ENCODE data around the gene COL15A1.
A peak's percentile ranks its signal among the peaks of the same experiment; 100 is the strongest.
"Not testable (repeated sequence)": the region's sequence is repeated elsewhere in the genome, so short reads cannot be mapped to it uniquely, and the experiment has no call there.

The COL15A1 gene

GRCh38 chr9:99004115-99004514 is 60.4 kb downstream of the COL15A1 start:
- peaks cover 0 to 18% (median 15%) of the 10 kb centered on the region in 5 donors for H3K4me1 ChIP-seq (ENCODE audit: control insufficient read depth in 5 of 5, insufficient read depth in 5 of 5, low read length in 5 of 5)
- H3K36me3 ChIP-seq (ENCODE audit: control insufficient read depth in 5 of 5, insufficient read depth in 5 of 5, low read length in 5 of 5) = peaks cover 18 to 75% (median 71%) of the 10 kb centered on the region in 5 donors
- peak overlapping the region; percentile 44 for H3K27ac ChIP-seq (ENCODE audit: low read depth, low read length)
- no peak overlapping the region for H3K9ac ChIP-seq (ENCODE audit: low read length in 5 of 5)
- no peaks in the 10 kb centered on the region for H3K9me3 ChIP-seq (ENCODE audit: control insufficient read depth in 5 of 5, low read length in 5 of 5)
- H3K4me3 ChIP-seq (ENCODE audit: low read depth in 1 of 5, low read length in 5 of 5) = no peak overlapping the region
- no peaks in the 10 kb centered on the region for H3K27me3 ChIP-seq (ENCODE audit: control insufficient read depth in 5 of 5, insufficient read depth in 4 of 5, low read length in 5 of 5)

DNA sequence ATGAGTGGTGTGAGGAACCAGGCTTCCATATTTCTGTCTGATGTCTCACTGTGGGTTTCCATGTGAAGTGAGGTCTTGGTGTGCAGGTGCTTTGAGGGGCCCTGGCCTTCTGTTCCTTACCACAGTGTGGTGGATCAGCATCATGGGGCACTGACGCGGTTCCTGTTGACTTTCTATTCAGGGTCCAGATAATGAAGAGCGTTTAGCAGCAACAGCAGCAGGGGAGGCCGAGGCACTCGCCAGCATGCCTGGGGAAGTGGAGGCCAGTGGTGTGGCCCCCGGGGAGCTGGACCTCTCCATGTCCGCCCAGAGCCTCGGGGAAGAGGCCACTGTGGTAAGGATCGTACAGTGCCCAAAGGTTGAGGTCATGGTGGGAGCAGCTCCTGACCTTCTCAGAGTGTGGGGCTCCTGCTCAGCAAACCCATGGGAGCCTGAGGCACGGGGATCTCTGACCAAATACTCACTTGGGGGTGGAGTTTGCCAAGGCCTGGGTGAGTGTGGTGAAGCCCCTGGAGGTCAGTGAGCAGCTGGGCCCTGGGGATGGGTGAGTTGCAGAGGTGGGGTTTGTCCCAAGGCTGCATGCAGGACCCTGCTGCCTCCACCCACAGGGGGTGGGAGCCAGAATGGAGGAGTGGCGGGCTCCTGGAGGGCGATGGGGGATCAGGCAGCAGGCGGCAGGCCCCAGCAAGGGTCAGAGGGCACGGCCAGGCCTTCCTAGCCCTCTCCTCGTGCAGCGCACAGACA is 61.2 kb downstream of the COL15A1 start:
- no peak overlapping the region for H3K27ac ChIP-seq (ENCODE audit: low read depth, low read length)
- H3K27me3 ChIP-seq (ENCODE audit: control insufficient read depth in 5 of 5, insufficient read depth in 4 of 5, low read length in 5 of 5) = no peaks in the 10 kb centered on the region
- no peak overlapping the region for H3K9ac ChIP-seq (ENCODE audit: low read length in 5 of 5)
- peaks cover 24 to 77% (median 72%) of the 10 kb centered on the region in 5 donors for H3K36me3 ChIP-seq (ENCODE audit: control insufficient read depth in 5 of 5, insufficient read depth in 5 of 5, low read length in 5 of 5)
- H3K4me1 ChIP-seq (ENCODE audit: control insufficient read depth in 5 of 5, insufficient read depth in 5 of 5, low read length in 5 of 5) = peaks cover 0 to 12% (median 10%) of the 10 kb centered on the region in 5 donors
- no peaks in the 10 kb centered on the region for H3K9me3 ChIP-seq (ENCODE audit: control insufficient read depth in 5 of 5, low read length in 5 of 5)
- no peak overlapping the region for H3K4me3 ChIP-seq (ENCODE audit: low read depth in 1 of 5, low read length in 5 of 5)

DNA sequence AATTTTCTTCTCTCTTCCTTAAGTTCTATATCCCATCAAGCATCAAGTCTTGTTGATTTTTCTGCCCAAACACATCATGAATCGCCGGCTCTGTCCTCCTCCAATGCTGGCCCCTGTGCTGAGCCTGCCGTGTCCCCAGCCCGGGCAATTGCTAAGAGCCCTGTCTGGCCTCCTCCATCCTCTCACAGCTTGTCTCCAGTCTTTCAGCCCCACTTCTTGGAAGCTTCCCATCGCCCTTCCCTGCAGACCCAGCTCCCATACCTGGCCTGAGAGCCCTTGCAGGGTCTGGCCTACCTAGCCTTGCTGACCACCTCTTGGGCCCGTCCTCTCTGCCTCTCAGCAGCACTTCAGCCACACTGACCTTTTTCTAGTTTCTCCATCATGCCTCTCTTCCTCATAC is 61.9 kb downstream of the COL15A1 start:
- Histone ChIP-seq H3K9me3 (ENCODE audit: control insufficient read depth in 5 of 5, low read length in 5 of 5) (peaks cover 0 to 4% (median 2%) of the 10 kb centered on the region in 5 donors), H3K27ac (ENCODE audit: low read depth, low read length) (no peak overlapping the region), H3K36me3 (ENCODE audit: control insufficient read depth in 5 of 5, insufficient read depth in 5 of 5, low read length in 5 of 5) (peaks cover 27 to 80% (median 74%) of the 10 kb centered on the region in 5 donors), H3K4me1 (ENCODE audit: control insufficient read depth in 5 of 5, insufficient read depth in 5 of 5, low read length in 5 of 5) (peaks cover 0 to 10% (median 8%) of the 10 kb centered on the region in 5 donors), H3K27me3 (ENCODE audit: control insufficient read depth in 5 of 5, insufficient read depth in 4 of 5, low read length in 5 of 5) (no peaks in the 10 kb centered on the region), H3K4me3 (ENCODE audit: low read depth in 1 of 5, low read length in 5 of 5) (no peak overlapping the region), H3K9ac (ENCODE audit: low read length in 5 of 5) (no peak overlapping the region)

DNA sequence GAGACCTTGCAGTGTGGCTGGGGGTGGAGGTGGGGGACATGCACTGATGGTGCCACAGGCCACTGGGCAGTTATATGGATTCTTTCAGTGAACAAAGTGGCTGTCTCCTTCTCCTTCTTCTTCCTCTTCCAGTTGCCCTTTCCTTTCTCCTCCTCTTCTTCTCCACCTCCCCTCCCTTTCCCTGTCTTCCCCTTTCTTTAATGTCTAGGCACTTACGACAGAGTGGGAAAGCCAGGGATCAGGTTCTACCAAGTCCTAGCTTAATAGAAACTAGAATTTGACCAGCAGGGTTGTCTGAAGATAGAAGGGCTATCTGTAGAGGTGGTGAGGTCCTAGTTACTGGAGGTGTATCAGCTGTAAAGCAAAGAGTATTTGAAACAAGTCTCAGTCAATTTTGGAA is 62.8 kb downstream of the COL15A1 start:
- H3K27me3 ChIP-seq (ENCODE audit: control insufficient read depth in 5 of 5, insufficient read depth in 4 of 5, low read length in 5 of 5) = no peaks in the 10 kb centered on the region
- no peak overlapping the region for H3K27ac ChIP-seq (ENCODE audit: low read depth, low read length)
- H3K36me3 ChIP-seq (ENCODE audit: control insufficient read depth in 5 of 5, insufficient read depth in 5 of 5, low read length in 5 of 5) = peaks cover 33 to 77% (median 67%) of the 10 kb centered on the region in 5 donors
- H3K4me1 ChIP-seq (ENCODE audit: control insufficient read depth in 5 of 5, insufficient read depth in 5 of 5, low read length in 5 of 5) = peaks cover 0 to 5% (median 2%) of the 10 kb centered on the region in 5 donors
- H3K4me3 ChIP-seq (ENCODE audit: low read depth in 1 of 5, low read length in 5 of 5) = no peak overlapping the region
- H3K9ac ChIP-seq (ENCODE audit: low read length in 5 of 5) = peak overlapping the region in 1 of 5 donors; percentile 23
- peaks cover 0 to 7% (median 4%) of the 10 kb centered on the region in 5 donors for H3K9me3 ChIP-seq (ENCODE audit: control insufficient read depth in 5 of 5, low read length in 5 of 5)

GRCh38 chr9:99006979-99007378 is 63.3 kb downstream of the COL15A1 start:
- Histone ChIP-seq H3K4me1 (ENCODE audit: control insufficient read depth in 5 of 5, insufficient read depth in 5 of 5, low read length in 5 of 5) (peaks cover 0 to under 1% (median 0%) of the 10 kb centered on the region in 5 donors), H3K4me3 (ENCODE audit: low read depth in 1 of 5, low read length in 5 of 5) (no peak overlapping the region), H3K36me3 (ENCODE audit: control insufficient read depth in 5 of 5, insufficient read depth in 5 of 5, low read length in 5 of 5) (peaks cover 38 to 76% (median 64%) of the 10 kb centered on the region in 5 donors), H3K9ac (ENCODE audit: low read length in 5 of 5) (no peak overlapping the region), H3K9me3 (ENCODE audit: control insufficient read depth in 5 of 5, low read length in 5 of 5) (peaks cover 0 to 7% (median 4%) of the 10 kb centered on the region in 5 donors), H3K27ac (ENCODE audit: low read depth, low read length) (no peak overlapping the region), H3K27me3 (ENCODE audit: control insufficient read depth in 5 of 5, insufficient read depth in 4 of 5, low read length in 5 of 5) (no peaks in the 10 kb centered on the region)

GRCh38 chr9:99008203-99008602 is 64.5 kb downstream of the COL15A1 start:
- Histone ChIP-seq H3K27me3 (ENCODE audit: control insufficient read depth in 5 of 5, insufficient read depth in 4 of 5, low read length in 5 of 5) (no peaks in the 10 kb centered on the region), H3K4me3 (ENCODE audit: low read depth in 1 of 5, low read length in 5 of 5) (no peak overlapping the region), H3K36me3 (ENCODE audit: control insufficient read depth in 5 of 5, insufficient read depth in 5 of 5, low read length in 5 of 5) (peaks cover 43 to 70% (median 56%) of the 10 kb centered on the region in 5 donors)

DNA sequence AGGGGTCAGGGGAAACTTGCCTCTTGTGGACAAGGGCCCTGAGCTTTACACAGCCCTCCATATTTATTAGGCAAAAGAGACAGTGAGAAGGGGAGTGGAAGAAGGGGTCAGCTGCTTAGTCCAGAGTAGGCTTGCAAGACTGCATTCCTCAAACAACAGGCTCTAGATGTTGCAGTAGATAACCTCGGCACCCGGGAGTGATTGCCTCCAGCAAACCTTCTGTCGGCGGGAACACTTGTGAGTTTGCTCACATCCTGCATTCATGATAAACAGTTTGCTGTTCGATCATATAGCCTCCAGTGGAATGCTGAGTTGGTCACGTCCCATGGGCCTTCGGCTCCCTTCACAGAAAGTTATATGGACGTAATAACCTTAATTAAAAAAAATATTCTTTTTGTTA is 66.7 kb downstream of the COL15A1 start:
- H3K4me1 ChIP-seq (ENCODE audit: control insufficient read depth in 5 of 5, insufficient read depth in 5 of 5, low read length in 5 of 5); H3K27ac ChIP-seq (ENCODE audit: low read depth, low read length): not testable (repeated sequence)
- H3K4me3 ChIP-seq (ENCODE audit: low read depth in 1 of 5, low read length in 5 of 5) = peak overlapping the region in 1 of 5 donors; percentile 16

More at GRCh38 chr9:99008203-99008602, 64.5 kb downstream of the COL15A1 start:
- H3K9ac ChIP-seq (ENCODE audit: low read length in 5 of 5) = no peak overlapping the region
- H3K4me1 ChIP-seq (ENCODE audit: control insufficient read depth in 5 of 5, insufficient read depth in 5 of 5, low read length in 5 of 5) = no peaks in the 10 kb centered on the region
- no peak overlapping the region for H3K27ac ChIP-seq (ENCODE audit: low read depth, low read length)
- peaks cover 0 to 7% (median 4%) of the 10 kb centered on the region in 5 donors for H3K9me3 ChIP-seq (ENCODE audit: control insufficient read depth in 5 of 5, low read length in 5 of 5)

DNA sequence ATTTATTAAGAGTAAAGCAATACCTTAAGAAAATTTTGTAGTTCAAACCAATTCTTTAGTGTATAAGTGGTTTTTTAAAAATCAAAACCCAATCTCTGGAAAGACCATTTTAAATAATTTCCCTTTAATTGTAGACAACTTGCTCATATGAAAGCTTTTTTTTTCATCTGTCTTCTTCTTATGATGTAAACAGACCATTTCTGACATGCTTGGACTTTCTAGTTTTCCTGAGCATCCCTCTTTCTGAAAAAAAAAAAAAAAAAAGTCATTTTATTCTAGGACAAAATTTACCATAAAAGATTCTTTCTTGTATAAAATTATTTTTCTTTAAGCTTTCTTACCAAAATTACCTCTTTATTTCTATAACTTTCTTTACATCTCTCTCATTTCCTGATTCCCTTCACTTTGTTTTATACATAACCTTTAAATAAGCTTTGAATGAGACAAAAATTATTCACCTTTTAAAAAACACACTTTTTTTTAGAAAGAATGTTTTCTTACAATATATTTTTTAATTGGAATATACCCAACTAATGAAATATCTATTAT is 67.5 kb downstream of the COL15A1 start:
- no peak overlapping the region for H3K27ac ChIP-seq (ENCODE audit: low read depth, low read length)
- no peaks in the 10 kb centered on the region for H3K4me1 ChIP-seq (ENCODE audit: control insufficient read depth in 5 of 5, insufficient read depth in 5 of 5, low read length in 5 of 5)
- H3K4me3 ChIP-seq (ENCODE audit: low read depth in 1 of 5, low read length in 5 of 5) = no peak overlapping the region
- peaks cover 36 to 67% (median 44%) of the 10 kb centered on the region in 5 donors for H3K36me3 ChIP-seq (ENCODE audit: control insufficient read depth in 5 of 5, insufficient read depth in 5 of 5, low read length in 5 of 5)
- H3K27me3 ChIP-seq (ENCODE audit: control insufficient read depth in 5 of 5, insufficient read depth in 4 of 5, low read length in 5 of 5) = no peaks in the 10 kb centered on the region
- H3K9ac ChIP-seq (ENCODE audit: low read length in 5 of 5) = no peak overlapping the region
- peaks cover 0 to 7% (median 4%) of the 10 kb centered on the region in 5 donors for H3K9me3 ChIP-seq (ENCODE audit: control insufficient read depth in 5 of 5, low read length in 5 of 5)

More for the DNA sequence above, 66.7 kb downstream of the COL15A1 start:
- H3K36me3 ChIP-seq (ENCODE audit: control insufficient read depth in 5 of 5, insufficient read depth in 5 of 5, low read length in 5 of 5) = peaks cover 34 to 67% (median 47%) of the 10 kb centered on the region in 5 donors
- not testable (repeated sequence) for H3K9me3 ChIP-seq (ENCODE audit: control insufficient read depth in 5 of 5, low read length in 5 of 5); H3K27me3 ChIP-seq (ENCODE audit: control insufficient read depth in 5 of 5, insufficient read depth in 4 of 5, low read length in 5 of 5); H3K9ac ChIP-seq (ENCODE audit: low read length in 5 of 5)

DNA sequence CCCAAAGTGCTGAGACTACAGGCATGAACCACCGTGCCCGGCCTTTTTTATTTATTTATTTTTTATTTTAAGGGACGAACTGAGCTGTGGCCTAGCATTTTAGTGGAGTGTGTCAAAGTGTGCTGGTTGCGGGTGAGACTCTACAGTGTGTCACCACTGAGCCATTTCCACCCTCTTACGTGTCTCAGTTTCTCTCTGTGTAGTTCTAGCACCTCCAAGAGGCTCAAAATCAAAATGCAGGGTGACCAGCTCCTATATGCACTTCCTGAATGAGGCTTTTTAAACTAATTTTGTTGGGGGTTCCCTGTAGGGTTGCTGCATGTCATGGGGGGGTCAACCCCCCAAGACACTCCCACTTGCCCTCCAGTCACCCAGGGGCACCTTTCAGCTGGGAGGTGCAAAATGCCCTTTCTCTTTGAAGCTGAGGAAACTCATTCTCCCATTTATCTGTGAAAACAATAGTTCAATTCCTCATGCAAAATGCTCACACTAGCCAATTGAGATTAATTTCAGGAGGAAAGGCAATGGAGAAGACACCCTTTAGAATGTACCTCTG is 69.3 kb downstream of the COL15A1 start:
- Histone ChIP-seq H3K36me3 (ENCODE audit: control insufficient read depth in 5 of 5, insufficient read depth in 5 of 5, low read length in 5 of 5) (peaks cover 38 to 72% (median 46%) of the 10 kb centered on the region in 5 donors), H3K27me3 (ENCODE audit: control insufficient read depth in 5 of 5, insufficient read depth in 4 of 5, low read length in 5 of 5) (no peaks in the 10 kb centered on the region), H3K9ac (ENCODE audit: low read length in 5 of 5) (no peak overlapping the region)

DNA sequence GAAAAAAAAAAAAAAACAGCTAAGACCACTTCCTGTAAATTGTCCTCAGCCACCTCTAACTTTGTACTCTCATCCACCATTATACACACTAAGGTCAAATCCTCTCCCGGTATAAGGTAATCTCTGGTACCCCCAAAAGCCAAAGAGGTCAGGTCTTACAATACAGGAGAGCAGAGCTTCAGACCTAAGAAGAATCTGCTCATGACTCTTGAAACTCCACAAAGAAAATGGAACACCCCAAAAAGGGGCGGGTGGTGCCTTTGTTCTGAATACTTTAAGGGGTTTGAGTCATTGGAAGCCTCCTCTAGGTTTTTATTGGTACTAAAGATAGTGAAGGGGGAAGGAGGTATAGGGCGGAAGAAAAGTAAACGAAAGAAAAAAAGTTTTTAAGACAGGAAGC is 69.8 kb downstream of the COL15A1 start:
- Histone ChIP-seq H3K9ac (ENCODE audit: low read length in 5 of 5) (no peak overlapping the region), H3K9me3 (ENCODE audit: control insufficient read depth in 5 of 5, low read length in 5 of 5) (peaks cover 0 to 7% (median 4%) of the 10 kb centered on the region in 5 donors), H3K4me3 (ENCODE audit: low read depth in 1 of 5, low read length in 5 of 5) (no peak overlapping the region), H3K36me3 (ENCODE audit: control insufficient read depth in 5 of 5, insufficient read depth in 5 of 5, low read length in 5 of 5) (peaks cover 39 to 72% (median 50%) of the 10 kb centered on the region in 5 donors), H3K4me1 (ENCODE audit: control insufficient read depth in 5 of 5, insufficient read depth in 5 of 5, low read length in 5 of 5) (no peaks in the 10 kb centered on the region), H3K27ac (ENCODE audit: low read depth, low read length) (no peak overlapping the region), H3K27me3 (ENCODE audit: control insufficient read depth in 5 of 5, insufficient read depth in 4 of 5, low read length in 5 of 5) (no peaks in the 10 kb centered on the region)

More for the DNA sequence above, 69.3 kb downstream of the COL15A1 start:
- Histone ChIP-seq H3K9me3 (ENCODE audit: control insufficient read depth in 5 of 5, low read length in 5 of 5) (peaks cover 0 to 7% (median 4%) of the 10 kb centered on the region in 5 donors), H3K27ac (ENCODE audit: low read depth, low read length) (no peak overlapping the region), H3K4me3 (ENCODE audit: low read depth in 1 of 5, low read length in 5 of 5) (no peak overlapping the region), H3K4me1 (ENCODE audit: control insufficient read depth in 5 of 5, insufficient read depth in 5 of 5, low read length in 5 of 5) (no peaks in the 10 kb centered on the region)
